GM15510 (cell line): ENCODE measurements around the gene ABTB2.

Experiments used
- POLR2A ChIP-seq: IDR thresholded peaks from 3 replicates; pipeline ENCODE4 v1.6.1; 2011; ENCODE audit warnings: borderline replicate concordance; ENCODE audit not compliant: insufficient read length; ENCODE audit errors: extremely low read depth

Gene ABTB2

GRCh38 chr11:34353881-34354280 is 3.9 kb downstream of the ABTB2 start:
- TF ChIP-seq POLR2A: no peak

DNA sequence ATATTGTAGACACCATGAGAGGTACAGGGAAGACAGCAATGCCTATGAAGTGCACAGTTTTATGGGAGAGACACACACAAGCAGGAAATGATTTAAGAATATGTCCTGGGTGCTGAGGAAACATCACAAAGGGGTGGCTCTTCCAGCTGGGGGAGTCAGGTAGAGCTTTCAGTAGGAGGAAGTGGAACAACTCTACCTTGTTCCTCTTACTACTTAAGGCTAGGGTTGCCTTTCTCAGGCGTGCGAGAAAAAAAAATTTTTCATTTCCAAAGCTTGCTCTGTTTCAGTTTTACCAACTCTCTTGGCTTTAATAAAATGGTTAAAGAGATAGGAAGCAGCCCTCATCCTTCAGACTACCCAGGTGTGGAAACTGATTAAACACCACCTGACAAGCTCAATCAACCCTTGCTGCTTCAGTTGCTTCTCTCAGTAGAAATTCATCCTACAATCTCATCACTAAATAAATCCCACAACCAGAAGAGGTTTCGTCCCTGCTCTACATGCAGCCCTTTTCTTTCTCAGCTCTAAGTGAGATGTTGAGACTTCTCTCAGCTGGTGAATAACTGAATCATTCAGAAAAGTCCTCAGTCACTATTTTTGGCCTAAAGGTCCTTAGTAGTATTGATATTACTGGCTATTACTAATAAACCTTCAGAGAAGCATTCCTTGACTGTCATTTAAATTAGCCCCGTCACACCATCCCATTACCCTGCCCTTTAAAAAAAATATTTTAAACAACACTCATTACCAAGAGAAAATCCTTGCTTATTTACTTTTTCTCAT is 5.9 kb downstream of the ABTB2 start:
- no peak for TF ChIP-seq POLR2A

DNA sequence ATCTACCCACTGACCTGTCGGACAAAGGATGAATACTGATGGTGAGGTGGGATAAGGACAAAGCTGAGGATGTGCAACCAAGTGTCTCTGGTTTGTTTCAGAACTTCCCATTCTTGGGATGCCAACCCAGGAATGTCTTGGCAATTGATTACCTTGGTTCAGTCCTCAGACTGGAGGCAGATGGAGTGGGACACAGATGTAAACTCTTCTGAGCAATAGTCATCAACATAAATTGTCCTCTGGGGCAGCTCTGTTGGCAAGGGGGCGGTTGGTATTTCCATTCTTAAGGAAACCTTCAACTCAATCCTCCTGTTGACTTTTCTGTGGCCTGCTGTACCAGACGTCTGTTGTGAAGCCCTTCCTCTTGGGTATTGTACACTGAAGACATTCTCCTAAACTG is 6.8 kb downstream of the ABTB2 start:
- no peak for TF ChIP-seq POLR2A

GRCh38 chr11:34349882-34350281 is 7.9 kb downstream of the ABTB2 start:
- TF ChIP-seq POLR2A: no peak

DNA sequence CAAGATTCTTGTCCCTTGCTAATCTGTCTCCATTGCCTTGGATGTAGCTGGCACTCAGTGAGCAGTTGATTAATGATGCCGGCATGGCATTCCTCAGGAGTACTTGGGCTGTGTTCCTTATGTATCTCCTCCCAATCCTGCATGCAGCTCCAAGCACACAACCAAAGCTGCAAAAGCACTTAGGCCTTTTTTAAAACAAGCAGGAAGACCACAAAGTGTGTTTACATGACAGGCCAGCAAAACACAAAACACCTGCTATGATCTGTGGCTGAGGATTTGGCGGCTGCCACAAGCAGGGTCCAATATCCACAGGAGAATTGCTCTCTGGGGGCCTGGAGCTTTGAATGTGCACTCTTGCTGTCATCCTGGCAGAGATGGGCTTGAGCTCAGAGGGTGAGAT is 8.9 kb downstream of the ABTB2 start:
- no peak for TF ChIP-seq POLR2A

- TF ChIP-seq POLR2A: no peak
These were observed 9.7 kb downstream of the ABTB2 start for GRCh38 chr11:34348096-34348495.

DNA sequence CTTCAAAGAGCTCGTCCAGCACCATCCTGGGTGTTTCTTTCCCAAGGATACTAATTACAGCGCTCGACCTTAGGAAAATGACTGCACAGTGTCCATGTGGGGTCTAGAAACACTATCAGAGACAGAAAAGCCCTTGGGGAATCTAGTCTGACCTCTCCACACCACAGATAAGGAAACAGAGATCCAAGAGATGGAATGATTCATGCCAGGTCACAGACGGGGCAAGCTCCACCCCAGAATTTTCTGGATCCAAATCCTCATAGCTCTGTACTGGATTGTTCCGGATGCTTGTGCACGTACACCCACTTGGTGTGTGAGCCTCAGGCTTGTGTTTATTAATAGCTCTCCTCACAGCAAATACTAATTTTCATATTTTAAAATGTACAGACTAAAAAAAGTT is 11.3 kb downstream of the ABTB2 start:
- TF ChIP-seq POLR2A: no peak

GRCh38 chr11:34345991-34346480 is 11.8 kb downstream of the ABTB2 start:
- no peak for TF ChIP-seq POLR2A

GRCh38 chr11:34345540-34345876 is 12.3 kb downstream of the ABTB2 start:
- TF ChIP-seq POLR2A: no peak

DNA sequence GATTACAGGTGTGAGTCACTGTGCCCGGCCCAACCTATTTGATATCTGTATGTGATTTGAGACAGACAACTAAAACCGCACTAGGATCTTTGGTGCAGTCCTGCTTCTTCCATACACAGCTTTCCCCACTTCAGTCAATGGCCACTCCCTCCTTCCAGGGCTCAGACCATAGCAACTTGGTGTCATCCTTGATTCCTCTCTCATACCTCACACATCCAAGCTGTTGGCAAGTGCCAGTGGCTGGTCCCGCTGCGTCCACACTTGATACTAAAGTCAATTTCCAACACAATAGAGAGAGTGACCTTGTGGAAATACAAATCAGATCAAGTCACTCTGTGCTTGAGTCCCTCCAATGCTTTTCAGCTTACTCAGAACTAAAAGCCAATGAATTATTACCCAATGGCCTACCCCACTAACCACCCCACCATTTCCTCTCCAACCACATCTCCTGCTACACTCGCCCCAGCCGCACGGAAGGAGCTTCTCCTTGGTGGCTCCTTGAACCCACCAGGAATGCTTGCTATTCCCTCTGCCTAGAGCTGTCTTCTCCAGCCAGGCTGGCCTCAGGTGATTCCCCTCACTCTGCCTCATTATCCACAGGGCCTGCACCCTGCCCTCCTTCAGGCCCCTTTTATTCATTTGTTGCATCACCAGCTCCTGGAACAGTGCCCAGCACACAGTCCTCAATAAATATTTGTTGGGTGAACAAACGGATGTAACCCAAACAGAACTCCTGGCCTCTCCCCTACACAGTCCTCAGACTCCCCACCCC is 12.9 kb downstream of the ABTB2 start:
- no peak for TF ChIP-seq POLR2A

DNA sequence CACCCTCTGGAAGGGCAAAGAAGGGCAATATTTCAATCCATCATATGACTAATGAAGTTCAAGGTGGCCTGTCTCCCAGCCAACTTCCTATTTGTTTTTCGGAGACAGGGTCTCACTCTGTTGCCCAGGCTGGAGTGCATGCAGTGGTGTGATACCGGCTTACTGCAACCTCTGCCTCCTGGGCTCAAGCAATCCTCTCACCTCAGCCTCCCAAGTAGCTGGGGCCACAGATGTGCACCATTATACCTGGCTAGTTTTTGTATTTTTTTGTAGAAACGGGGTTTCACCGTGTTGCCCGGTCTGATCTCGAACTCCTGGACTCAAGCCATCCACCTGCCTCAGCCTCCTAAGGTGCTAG is 13.4 kb downstream of the ABTB2 start:
- TF ChIP-seq POLR2A: no peak

DNA sequence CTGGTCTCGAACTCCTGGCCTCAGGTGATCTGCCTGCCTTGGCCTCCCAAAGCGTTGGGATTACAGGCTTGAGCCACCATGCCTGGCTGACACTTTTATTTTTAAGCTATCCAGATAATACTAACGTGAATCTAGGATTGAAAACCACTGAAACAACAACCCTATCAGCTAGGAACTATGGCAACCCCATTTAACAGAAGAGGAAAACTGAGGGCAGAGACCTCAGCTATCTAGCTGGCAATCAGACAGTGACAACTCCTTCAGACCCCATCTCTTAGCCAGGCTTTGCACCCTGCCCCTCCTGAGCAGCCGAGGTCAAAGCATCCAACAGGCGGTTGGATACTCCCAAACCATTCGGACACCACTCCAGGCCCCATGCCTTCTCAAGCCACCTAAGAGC is 14.1 kb downstream of the ABTB2 start:
- no peak for TF ChIP-seq POLR2A

DNA sequence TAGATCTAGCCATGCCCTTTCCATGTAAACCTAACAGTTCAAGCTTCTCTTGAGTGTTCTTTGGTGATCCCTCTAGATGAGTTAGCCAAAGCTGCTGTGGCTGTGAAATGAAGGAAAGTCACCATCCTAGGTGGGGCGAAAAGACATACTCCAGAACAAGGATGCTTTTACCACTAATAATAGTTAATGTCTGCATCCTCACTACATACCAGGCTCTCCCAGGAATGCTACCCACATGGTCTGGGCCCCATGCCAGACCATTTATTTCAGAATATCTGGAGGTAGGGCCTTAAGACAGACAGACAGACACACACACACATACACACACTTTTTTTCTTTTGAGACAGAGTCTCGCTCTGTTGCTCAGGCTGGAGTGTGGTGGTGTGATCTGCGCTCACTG is 14.7 kb downstream of the ABTB2 start:
- TF ChIP-seq POLR2A: no peak

DNA sequence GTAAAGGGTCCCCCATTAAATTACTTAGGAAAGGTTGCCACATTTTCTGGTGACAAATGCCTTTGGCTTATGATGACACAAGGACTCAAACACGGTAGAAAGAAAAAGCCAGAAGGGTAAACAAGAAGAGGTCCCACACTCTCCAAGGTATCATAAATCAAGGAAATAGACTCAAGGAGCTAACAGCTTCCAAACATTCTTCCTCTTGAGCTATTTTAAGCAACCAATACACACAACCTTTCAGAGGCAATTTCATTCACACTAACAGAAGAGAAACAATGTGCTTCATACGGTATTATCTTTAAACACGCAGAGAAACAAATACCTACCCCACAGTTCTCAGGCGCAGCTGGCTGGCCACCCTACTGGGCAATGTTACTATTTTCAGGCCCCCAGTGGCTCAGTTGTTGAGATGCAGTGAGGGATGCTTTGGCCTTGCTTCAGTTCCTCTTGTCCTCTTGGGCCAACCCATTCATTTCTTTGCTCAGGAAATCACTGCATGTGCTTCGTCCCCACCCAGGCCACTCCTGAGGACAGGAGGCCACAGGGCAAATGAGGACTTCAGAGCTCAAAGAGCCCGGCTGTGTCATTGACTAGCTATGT is 15.8 kb downstream of the ABTB2 start:
- no peak for TF ChIP-seq POLR2A

GRCh38 chr11:34341096-34341495 is 16.7 kb downstream of the ABTB2 start:
- no peak for TF ChIP-seq POLR2A

GRCh38 chr11:34340653-34341052 is 17.2 kb downstream of the ABTB2 start:
- TF ChIP-seq POLR2A: no peak
